IMR-90 (cell line): ENCODE measurements around the gene PEX7. TPM values are rescaled to one million over a fixed set of nuclear protein-coding genes. Genes with fewer than 3 reads are reported as not detected.
"Not testable (repeated sequence)": the region's sequence is repeated elsewhere in the genome, so short reads cannot be mapped to it uniquely, and the experiment has no call there.

Source experiments
- ATAC-seq: fragments of 200-7000 bp; cut with Tn5 transposase; 2 replicates; pipeline ENCODE4 v1.9.1; 2020; ENCODE audit warnings: low read depth, mild to moderate bottlenecking, moderate library complexity
- BruUV-seq: library from RNA; stranded (reverse); fragments of 400-500 nt; replicated peaks from 2 replicates; lab custom pipeline; 2021; lab: Mats Ljungman, UMichigan
- CTCF ChIA-PET: fragments of 300-600 bp; formaldehyde crosslinking; extraction: SDS; loops from one replicate; lab custom pipeline; 2021; ENCODE audit warnings: antibody characterized with exemption; lab: Yijun Ruan, JAX
- POLR2A ChIA-PET: fragments of 300-600 bp; sonication (Branson Sonifier 250); formaldehyde crosslinking; loops from one replicate; lab custom pipeline; 2022; ENCODE audit warnings: antibody characterized with exemption; ENCODE audit not compliant: unreplicated experiment; lab: Charles Lee
- DNase-seq: peaks from one replicate; pipeline ENCODE4 v3.0.0; 2013
- H2AFZ ChIP-seq: replicated peaks from 2 replicates; pipeline ENCODE3; 2013; ENCODE audit warnings: low read length, mild to moderate bottlenecking; ENCODE audit not compliant: poor library complexity
- H2AK5ac ChIP-seq: 2 replicates; pipeline ENCODE4 v1.6.1; 2013; ENCODE audit warnings: low read depth, low read length, inconsistent platforms
- H2AK9ac ChIP-seq: replicated peaks from 2 replicates; pipeline ENCODE3; 2013; ENCODE audit warnings: mild to moderate bottlenecking, low read depth, low read length, moderate library complexity; ENCODE audit not compliant: poor library complexity
- H2BK120ac ChIP-seq: 2 replicates; pipeline ENCODE4 v1.6.1; 2013; ENCODE audit warnings: low read depth, low read length, inconsistent platforms
- H2BK15ac ChIP-seq: 3 replicates; pipeline ENCODE4 v1.6.1; 2013; ENCODE audit warnings: low read depth, low read length, inconsistent platforms
- H2BK20ac ChIP-seq: 2 replicates; pipeline ENCODE4 v1.6.1; 2013; ENCODE audit warnings: low read depth, mild to moderate bottlenecking, inconsistent platforms, low read length, moderate library complexity
- H2BK5ac ChIP-seq: 2 replicates; pipeline ENCODE4 v1.6.1; 2013; ENCODE audit warnings: mild to moderate bottlenecking, low read depth, low read length, inconsistent platforms; ENCODE audit not compliant: poor library complexity, severe bottlenecking
- H3K14ac ChIP-seq: replicated peaks from 2 replicates; pipeline ENCODE4 v1.6.1; 2013; ENCODE audit warnings: low read depth, low read length, inconsistent platforms
- H3K18ac ChIP-seq: 2 replicates; pipeline ENCODE4 v1.6.1; 2013; ENCODE audit warnings: low read depth, low read length, control low read depth
- H3K23ac ChIP-seq: 2 replicates; pipeline ENCODE4 v1.6.1; 2013; ENCODE audit warnings: low read depth, low read length, inconsistent platforms
- H3K27ac ChIP-seq: 2 replicates; pipeline ENCODE4 v1.5.1; 2013; ENCODE audit warnings: mild to moderate bottlenecking, control low read depth, low read length; ENCODE audit not compliant: insufficient read depth
- H3K27me3 ChIP-seq: 2 replicates; pipeline ENCODE4 v1.6.1; 2013; ENCODE audit warnings: low read length; ENCODE audit not compliant: control insufficient read depth, insufficient read depth
- H3K36me3 ChIP-seq: 2 replicates; pipeline ENCODE4 v1.6.1; 2013; ENCODE audit warnings: low read length, mixed read lengths; ENCODE audit not compliant: control insufficient read depth, insufficient read depth
- H3K4ac ChIP-seq: 2 replicates; pipeline ENCODE4 v1.6.1; 2013; ENCODE audit warnings: low read depth, low read length, inconsistent platforms
- H3K4me1 ChIP-seq: 2 replicates; pipeline ENCODE4 v1.6.1; 2013; ENCODE audit warnings: low read length, mixed read lengths; ENCODE audit not compliant: control insufficient read depth, insufficient read depth
- H3K4me2 ChIP-seq: 2 replicates; pipeline ENCODE4 v1.6.1; 2013; ENCODE audit warnings: low read depth, mild to moderate bottlenecking, control low read depth, low read length, moderate library complexity
- H3K4me3 ChIP-seq: 2 replicates; pipeline ENCODE4 v1.5.1; 2013; ENCODE audit warnings: low read depth, mild to moderate bottlenecking, control low read depth, low read length, moderate library complexity; ENCODE audit not compliant: insufficient read depth
- H3K56ac ChIP-seq: 2 replicates; pipeline ENCODE4 v1.6.1; 2013; ENCODE audit warnings: low read length, inconsistent platforms; ENCODE audit not compliant: insufficient read depth; ENCODE audit errors: extremely low read depth
- H3K79me1 ChIP-seq, 2 experiments: 2 replicates each; pipeline ENCODE4 v1.6.1; 2013; ENCODE audit warnings: low read length in 2 of 2, inconsistent platforms in 1 of 2, low read depth in 1 of 2
- H3K9ac ChIP-seq: 2 replicates; pipeline ENCODE4 v1.6.1; 2013; ENCODE audit warnings: low read depth, low read length, control low read depth
- H3K9me1 ChIP-seq: 2 replicates; pipeline ENCODE4 v1.6.1; 2013; ENCODE audit warnings: low read length, inconsistent platforms; ENCODE audit not compliant: insufficient read depth
- H3K9me3 ChIP-seq: 2 replicates; pipeline ENCODE4 v1.6.1; 2013; ENCODE audit warnings: low read length; ENCODE audit not compliant: control insufficient read depth, insufficient read depth
- H4K20me1 ChIP-seq: 2 replicates; pipeline ENCODE4 v1.6.1; 2013; ENCODE audit warnings: low read length, inconsistent platforms; ENCODE audit not compliant: insufficient read depth
- H4K5ac ChIP-seq: 2 replicates; pipeline ENCODE4 v1.6.1; 2013; ENCODE audit warnings: mild to moderate bottlenecking, low read depth, low read length, control low read depth
- H4K8ac ChIP-seq, 2 experiments: 2 replicates each; pipeline ENCODE4 v1.6.1; 2013; ENCODE audit warnings: low read depth in 2 of 2, low read length in 2 of 2, control low read depth in 1 of 2, inconsistent platforms in 1 of 2
- H4K91ac ChIP-seq: 2 replicates; pipeline ENCODE4 v1.6.1; 2013; ENCODE audit warnings: low read depth, low read length, inconsistent platforms; ENCODE audit not compliant: insufficient read depth
- BHLHE40 ChIP-seq: fragments of 150-350 bp; IDR thresholded peaks from 2 replicates; pipeline ENCODE4 v1.6.1; 2016; ENCODE audit warnings: mild to moderate bottlenecking, low read depth, low read length
- CEBPB ChIP-seq: IDR thresholded peaks from 2 replicates; pipeline ENCODE4 v1.6.1; 2012; ENCODE audit warnings: low read depth, low read length, improper control_type of control experiment
- SMC3 ChIP-seq: fragments of 150-350 bp; IDR thresholded peaks from 2 replicates; pipeline ENCODE4 v1.6.1; 2016; ENCODE audit warnings: low read depth, mild to moderate bottlenecking, antibody characterized with exemption, low read length, moderate library complexity
- USF2 ChIP-seq: fragments of 150-350 bp; IDR thresholded peaks from 2 replicates; pipeline ENCODE4 v1.6.1; 2017; ENCODE audit warnings: mild to moderate bottlenecking, antibody characterized with exemption, low read length, low read depth
- WGBS, 2 experiments: methylation state at CpG; one replicate each; pipeline versions ENCODE4 v1.1.5 to v1.1.7; 2013; ENCODE audit warnings: missing lambda C conversion rate in 2 of 2; ENCODE audit not compliant: insufficient read length in 1 of 2; ENCODE audit errors: extremely low coverage in 2 of 2; 5-methylcytosine and 5-hydroxymethylcytosine counted together
- dilution Hi-C: fragments of 300-500 bp; cut with HindIII; formaldehyde crosslinking; loops from one replicate; pipeline ENCODE4 v1.14.3; 2018; ENCODE audit warnings: low sequenced_read_pairs; ENCODE audit not compliant: unreplicated experiment
- in situ Hi-C: fragments of 300-500 bp; cut with MboI; formaldehyde crosslinking; loops from 3 replicates; pipeline ENCODE4 v1.14.3; 2019; ENCODE audit warnings: low sequenced_read_pairs, inconsistent platforms, mixed read lengths
- intact Hi-C: fragments of 100-400 bp; cut with micrococcal nuclease; formaldehyde crosslinking; loops from 2 replicates; pipeline ENCODE4 v1.10.0; 2022
- polyA plus RNA-seq, 3 experiments: library from polyadenylated mRNA; depleted of rRNA; stranded (reverse); fragments of >200 nt; gene quantifications; 2 replicates each; pipeline ENCODE4 v1.2.3, GENCODE V29; 2012; ENCODE audit warnings: low replicate concordance in 1 of 3
- total RNA-seq: library from RNA; depleted of rRNA; stranded (reverse); fragments of >200 nt; gene quantifications from 2 replicates; pipeline ENCODE4 v1.2.3, GENCODE V29; 2012

PEX7 gene
- total and polyA plus RNA-seq, 2 of the 4 experiments (the other 2 are of a cell fraction): 5.4 to 7.0 TPM

DNA sequence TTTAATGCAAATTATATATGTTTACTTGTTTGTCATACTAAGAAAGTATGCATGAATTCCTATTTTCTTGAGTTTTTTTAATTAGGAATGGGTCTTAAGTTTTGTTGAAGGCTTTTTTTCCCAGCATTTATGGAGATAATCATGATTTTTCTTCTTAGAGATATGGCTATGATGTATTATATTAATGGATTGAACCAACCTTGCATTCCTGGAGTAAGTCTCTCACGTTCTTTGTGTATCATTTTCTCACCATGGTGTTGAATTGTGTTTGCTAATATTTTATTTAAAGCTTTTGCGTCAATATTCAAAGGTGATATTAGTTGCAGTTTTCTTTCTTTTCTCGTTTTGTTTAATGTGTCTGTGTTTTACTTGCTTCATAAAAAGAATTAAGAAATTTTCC, 51.4 kb downstream of the PEX7 start:
- dilution Hi-C loops (no loop called here), intact Hi-C loops (no loop called here), in situ Hi-C loops (no loop called here)
- Histone ChIP-seq H3K79me1 (0 out of 4 replicates have a peak, but pooled peaks cover 0 to 3% of the 10 kb centered on the region in 2 experiments), H2AFZ (no peak overlapping the region), H2BK15ac (no peak overlapping the region), H3K4me3 (no peak overlapping the region), H3K18ac (no peak overlapping the region), H3K27me3 (no peaks in the 10 kb centered on the region), H2BK120ac (no peak overlapping the region), H3K4me2 (no peak overlapping the region), H2BK5ac (no peak overlapping the region), H4K91ac (no peak overlapping the region), H3K23ac (no peak overlapping the region), H2AK5ac (no peak overlapping the region), H3K56ac (no peak overlapping the region), H3K9me3 (no peaks in the 10 kb centered on the region), H3K27ac (no peak overlapping the region), H4K5ac (no peak overlapping the region), H3K9me1 (0 out of 2 replicates have a peak, but pooled peaks cover 2% of the 10 kb centered on the region), H3K36me3 (no peaks in the 10 kb centered on the region), H3K14ac (no peak overlapping the region), H4K20me1 (no peaks in the 10 kb centered on the region), H4K8ac (no peak overlapping the region), H2BK20ac (no peak overlapping the region), H3K4ac (no peak overlapping the region), H3K4me1 (no peaks in the 10 kb centered on the region), H2AK9ac (no peak overlapping the region), H3K9ac (no peak overlapping the region)
- CTCF ChIA-PET: no interaction called here
- TF ChIP-seq BHLHE40 (no peak), SMC3 (no peak), USF2 (no peak), CEBPB (no peak)
- ATAC-seq: no peak
- WGBS, 2 experiments: no CpG with 5 or more reads among the region's 3 CpGs
- POLR2A ChIA-PET: no interaction called here
- BruUV-seq: no TSS peak
- DNase-seq: no peak

GRCh38 chr6:136876469-136876868, 54.1 kb downstream of the PEX7 start:
- H2BK20ac ChIP-seq, H3K4ac ChIP-seq, DNase-seq, ATAC-seq, H2BK15ac ChIP-seq, in situ Hi-C loops, H4K8ac ChIP-seq, POLR2A ChIA-PET, H3K27me3 ChIP-seq, H3K27ac ChIP-seq, BruUV-seq, CTCF ChIA-PET, H3K23ac ChIP-seq, H3K36me3 ChIP-seq, H2AK9ac ChIP-seq, H3K14ac ChIP-seq, H4K5ac ChIP-seq, H2BK5ac ChIP-seq, intact Hi-C loops, H2AK5ac ChIP-seq, H3K18ac ChIP-seq, H3K4me1 ChIP-seq, H3K4me3 ChIP-seq, H2AFZ ChIP-seq, H3K4me2 ChIP-seq, H2BK120ac ChIP-seq, H3K9me3 ChIP-seq, H3K56ac ChIP-seq, H3K9me1 ChIP-seq, dilution Hi-C loops, H3K9ac ChIP-seq, H4K20me1 ChIP-seq, H3K79me1 ChIP-seq, H4K91ac ChIP-seq: not testable (repeated sequence)
- 100% methylated on average over 1 of the region's 4 CpGs; no CpG with 5 or more reads in 1 of the 2 experiments for WGBS, 2 experiments
